ENCODE results near the gene C2orf72.

- TF ChIP-seq, protein P1, sequence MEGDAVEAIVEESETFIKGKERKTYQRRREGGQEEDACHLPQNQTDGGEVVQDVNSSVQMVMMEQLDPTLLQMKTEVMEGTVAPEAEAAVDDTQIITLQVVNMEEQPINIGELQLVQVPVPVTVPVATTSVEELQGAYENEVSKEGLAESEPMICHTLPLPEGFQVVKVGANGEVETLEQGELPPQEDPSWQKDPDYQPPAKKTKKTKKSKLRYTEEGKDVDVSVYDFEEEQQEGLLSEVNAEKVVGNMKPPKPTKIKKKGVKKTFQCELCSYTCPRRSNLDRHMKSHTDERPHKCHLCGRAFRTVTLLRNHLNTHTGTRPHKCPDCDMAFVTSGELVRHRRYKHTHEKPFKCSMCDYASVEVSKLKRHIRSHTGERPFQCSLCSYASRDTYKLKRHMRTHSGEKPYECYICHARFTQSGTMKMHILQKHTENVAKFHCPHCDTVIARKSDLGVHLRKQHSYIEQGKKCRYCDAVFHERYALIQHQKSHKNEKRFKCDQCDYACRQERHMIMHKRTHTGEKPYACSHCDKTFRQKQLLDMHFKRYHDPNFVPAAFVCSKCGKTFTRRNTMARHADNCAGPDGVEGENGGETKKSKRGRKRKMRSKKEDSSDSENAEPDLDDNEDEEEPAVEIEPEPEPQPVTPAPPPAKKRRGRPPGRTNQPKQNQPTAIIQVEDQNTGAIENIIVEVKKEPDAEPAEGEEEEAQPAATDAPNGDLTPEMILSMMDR (conservative IDR thresholded peaks at IDR 0.05; ENCODE audit: low read depth, low read length), result no peak
- TF ChIP-seq EZH2 (IDR thresholded peaks at IDR 0.05; ENCODE audit: low read length, unreplicated experiment), result no peak
Observed at GRCh38 chr2:230991598-230991997, 45.7 kb upstream of the C2orf72 start.
